ENCODE measurements around the gene RIPOR2. TPM values are rescaled to one million over a fixed set of nuclear protein-coding genes. Genes with fewer than 3 reads are reported as not detected.

The RIPOR2 gene
- total RNA-seq, 1 experiment from 2014 or later: 5.0 TPM

DNA sequence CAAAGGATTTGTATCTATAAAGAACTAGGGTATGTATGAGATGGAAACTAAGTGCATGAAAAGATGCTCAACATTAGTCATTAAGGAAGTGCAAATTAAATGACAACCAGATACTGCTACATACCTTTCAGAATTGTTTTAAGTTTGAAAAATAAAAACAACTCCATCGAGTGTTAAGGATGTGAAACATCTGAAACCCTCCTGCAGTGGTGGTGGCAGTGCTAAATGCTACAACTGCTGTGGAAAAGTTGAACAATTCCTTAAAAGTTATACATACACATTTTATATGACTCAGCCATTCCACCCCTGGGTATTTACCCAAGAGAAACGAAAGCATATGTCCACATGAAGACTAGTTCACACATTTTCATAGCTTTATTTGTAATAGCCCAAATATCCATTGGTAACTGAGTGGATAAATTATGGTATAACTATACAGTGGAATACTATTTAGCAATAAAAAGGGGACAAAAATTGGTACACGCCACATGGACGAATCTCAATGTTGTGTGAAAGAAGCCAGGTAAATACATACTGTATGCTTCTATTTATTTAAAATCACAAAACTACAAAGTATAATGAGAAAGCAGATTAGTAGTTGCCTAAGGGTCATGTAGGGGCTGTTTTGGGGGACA lies 147.6 kb downstream of the RIPOR2 start:
- Histone ChIP-seq H3K4me2 (ENCODE audit: insufficient read depth, insufficient read length, low read length) (no peak overlapping the region), H3T11ph (ENCODE audit: low read length) (no peak overlapping the region), H4K20me1 (ENCODE audit: control insufficient read depth, insufficient read depth, insufficient read length) (no peaks in the 10 kb centered on the region), H4K5ac (ENCODE audit: insufficient read length, low read depth, low read length) (no peak overlapping the region), H3K18ac (ENCODE audit: insufficient read length, low read depth, low read length) (no peak overlapping the region), H3K9ac (ENCODE audit: extremely low read depth, insufficient read length, low read length) (no peak overlapping the region), H3K27me3 (ENCODE audit: insufficient read depth, low read length) (no peaks in the 10 kb centered on the region), H2BK120ac (ENCODE audit: low read depth, low read length, poor library complexity, severe bottlenecking) (no peak overlapping the region), H2AFZ (ENCODE audit: low read length) (no peak overlapping the region), H3K27ac (ENCODE audit: insufficient read length, low read depth, low read length) (no peak overlapping the region), H2BK12ac (ENCODE audit: insufficient read length, low read depth, low read length) (no peak overlapping the region), H3K9me3 (ENCODE audit: control insufficient read depth, low read depth, low read length) (no peaks in the 10 kb centered on the region), H3K79me1 (ENCODE audit: insufficient read depth, low read depth, low read length, poor library complexity, severe bottlenecking) (no peaks in the 10 kb centered on the region), H4K8ac (replicated peaks; ENCODE audit: insufficient read length, low read depth, low read length) (no peak overlapping the region), H2AK5ac (ENCODE audit: insufficient read length, low read length) (no peak overlapping the region), H3K4ac (ENCODE audit: low read depth, low read length) (no peak overlapping the region), H2BK5ac (ENCODE audit: insufficient read length, low read length) (no peak overlapping the region), H3K23ac (ENCODE audit: insufficient read length, low read depth, low read length) (no peak overlapping the region), H2BK15ac (ENCODE audit: low read depth, low read length) (no peak overlapping the region), H2BK20ac (ENCODE audit: low read depth, low read length, poor library complexity, severe bottlenecking) (no peak overlapping the region), H4K91ac (ENCODE audit: insufficient read length, low read depth, low read length) (no peak overlapping the region), H3K79me2 (ENCODE audit: insufficient read depth, low read length) (no peaks in the 10 kb centered on the region), H3K56ac (ENCODE audit: insufficient read length, low read depth, low read length) (no peak overlapping the region), H3K23me2 (ENCODE audit: insufficient read length, low read depth, low read length, poor library complexity, severe bottlenecking) (no peaks in the 10 kb centered on the region), H3K14ac (ENCODE audit: insufficient read depth, low read length) (no peak overlapping the region), H3K4me1 (ENCODE audit: insufficient read depth, low read length) (no peaks in the 10 kb centered on the region)
- H3K36me3 Mint-ChIP-seq (ENCODE audit: insufficient read depth in 1 of 3, low read depth in 3 of 3): peaks cover 32 to 54% (median 52%) of the 10 kb centered on the region in 3 experiments; a peak in 6 of 7 replicates
- H3K4me3 Mint-ChIP-seq: no peak overlapping the region
- no peaks in the 10 kb centered on the region for H3K4me1 Mint-ChIP-seq
- no peaks in the 10 kb centered on the region for H3K27me3 Mint-ChIP-seq (ENCODE audit: low read depth)
- H3K9me3 Mint-ChIP-seq: no peaks in the 10 kb centered on the region; a peak in 1 of 5 replicates
- no peak overlapping the region for H3K27ac Mint-ChIP-seq
- no CpG with 5 or more reads among the region's 4 CpGs for WGBS (ENCODE audit: extremely low coverage, insufficient read length, low lambda C conversion rate)
- no peak for DNase-seq
- no peak for TF ChIP-seq CTCF (conservative IDR thresholded peaks at IDR 0.05)

All from H9 (cell line).